ENCODE measurements around the gene UBAP1.

GRCh38 chr9:34256104-34256503 is 77.3 kb downstream of the UBAP1 start:
- TF ChIP-seq CTCF (IDR thresholded peaks at IDR 0.05): no peak
- TF ChIP-seq POLR2AphosphoS5 (IDR thresholded peaks at IDR 0.05): no peak

All from prostate gland (tissue), 2 donors.